SKM-1 treated with dmso at 0.1 percent for 144 hours (cell line): Measurements from ENCODE around the gene TPRG1L.

ENCODE experiments used
- DNase-seq: peaks from one replicate; lab custom pipeline; 2025; ENCODE audit not compliant: unreplicated experiment; lab: John Stamatoyannopoulos, UW

Gene TPRG1L

GRCh38 chr1:3593334-3593733 lies 31.5 kb upstream of the TPRG1L start:
- no peak for DNase-seq

GRCh38 chr1:3593745-3594144 lies 31.1 kb upstream of the TPRG1L start:
- no peak for DNase-seq

- no peak for DNase-seq
Measured at GRCh38 chr1:3594706-3595377, 30.0 kb upstream of the TPRG1L start.

- no peak for DNase-seq
Measured at GRCh38 chr1:3595949-3596348, 28.9 kb upstream of the TPRG1L start.

- DNase-seq: no peak
Measured at GRCh38 chr1:3596663-3597598, 27.9 kb upstream of the TPRG1L start.

GRCh38 chr1:3597599-3597964 lies 27.2 kb upstream of the TPRG1L start:
- DNase-seq: no peak

GRCh38 chr1:3598051-3598491 lies 26.7 kb upstream of the TPRG1L start:
- DNase-seq: no peak

- no peak for DNase-seq
Measured at GRCh38 chr1:3598522-3599285, 26.1 kb upstream of the TPRG1L start.

GRCh38 chr1:3599286-3599811 lies 25.5 kb upstream of the TPRG1L start:
- DNase-seq: no peak

- no peak for DNase-seq
Measured at GRCh38 chr1:3599816-3600215, 25.0 kb upstream of the TPRG1L start.

GRCh38 chr1:3600354-3600753 lies 24.5 kb upstream of the TPRG1L start:
- no peak for DNase-seq

GRCh38 chr1:3601743-3602142 lies 23.1 kb upstream of the TPRG1L start:
- no peak for DNase-seq

GRCh38 chr1:3602375-3602774 lies 22.4 kb upstream of the TPRG1L start:
- DNase-seq: no peak

- no peak for DNase-seq
Measured at GRCh38 chr1:3603156-3603555, 21.7 kb upstream of the TPRG1L start.

- no peak for DNase-seq
Measured at GRCh38 chr1:3603571-3604467, 21.0 kb upstream of the TPRG1L start.

GRCh38 chr1:3604468-3604974 lies 20.3 kb upstream of the TPRG1L start:
- DNase-seq: no peak

- no peak for DNase-seq
Measured at GRCh38 chr1:3604997-3605823, 19.6 kb upstream of the TPRG1L start.

- DNase-seq: no peak
Measured at GRCh38 chr1:3606779-3607702, 17.8 kb upstream of the TPRG1L start.
